ENCODE results near the gene CELSR2.

DNA sequence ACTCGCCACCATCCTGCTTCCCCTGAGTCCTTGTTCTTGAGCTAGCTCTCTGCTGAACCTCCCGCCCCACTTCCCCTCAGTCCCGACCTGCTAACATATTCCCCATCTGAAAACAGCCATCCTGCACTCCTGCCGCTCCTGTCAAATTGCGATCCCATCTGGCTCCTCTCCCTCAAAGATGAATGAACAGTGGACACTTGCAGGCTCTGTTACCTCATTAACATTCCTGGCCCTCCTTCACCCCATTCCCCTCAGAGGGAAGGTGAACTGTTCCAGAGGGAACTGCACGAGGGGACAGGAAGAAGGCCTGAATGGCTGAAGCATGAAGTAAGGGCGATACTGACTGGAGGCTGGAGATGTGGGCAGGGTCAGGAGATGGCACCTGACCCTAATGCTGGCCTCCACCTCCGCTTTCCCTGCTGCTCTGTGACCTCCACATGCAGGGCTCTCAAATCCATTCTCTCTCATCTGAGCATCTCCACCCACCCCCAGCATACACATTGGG is 7.4 kb upstream of the CELSR2 start:
- TF ChIP-seq GATA2 (IDR thresholded peaks at IDR 0.05; ENCODE audit: low read depth, low read length) (no peak), GATA3 (IDR thresholded peaks at IDR 0.05; ENCODE audit: low read depth, low read length) (no peak)
